ENCODE data around the gene YIPF5. TPM values are rescaled to one million over a fixed set of nuclear protein-coding genes. Genes with fewer than 3 reads are reported as not detected.

YIPF5 gene
- total and polyA plus RNA-seq, 2 donors (not counting 3 experiments of a cell fraction or from before 2014, with no cell fraction given), result 73.7 to 78.7 TPM

GRCh38 chr5:144143625-144144024 is 26.8 kb downstream of the YIPF5 start:
- TF ChIP-seq, protein P1, sequence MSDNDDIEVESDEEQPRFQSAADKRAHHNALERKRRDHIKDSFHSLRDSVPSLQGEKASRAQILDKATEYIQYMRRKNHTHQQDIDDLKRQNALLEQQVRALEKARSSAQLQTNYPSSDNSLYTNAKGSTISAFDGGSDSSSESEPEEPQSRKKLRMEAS (IDR thresholded peaks at IDR 0.05; ENCODE audit: insufficient read depth, insufficient read length), result no peak
- TF ChIP-seq POLR2AphosphoS5 (IDR thresholded peaks at IDR 0.05; ENCODE audit: insufficient read depth, low read depth, low read length) (no peak), MYC (IDR thresholded peaks at IDR 0.05; ENCODE audit: low read depth, low read length) (no peak), FOS (IDR thresholded peaks at IDR 0.05; ENCODE audit: borderline replicate concordance, insufficient read depth, low read length) (no peak), EZH2 (IDR thresholded peaks at IDR 0.05; ENCODE audit: borderline replicate concordance, low read depth, low read length, severe bottlenecking) (no peak), JUN (IDR thresholded peaks at IDR 0.05; ENCODE audit: borderline replicate concordance, insufficient read depth, insufficient read length, low read depth) (no peak), GATA2 (IDR thresholded peaks at IDR 0.05; ENCODE audit: insufficient read depth, insufficient read length, low read depth, low read length) (no peak), POLR2A (IDR thresholded peaks at IDR 0.05; ENCODE audit: low read depth, low read length) (no peak)
- TF ChIP-seq, protein P2, sequence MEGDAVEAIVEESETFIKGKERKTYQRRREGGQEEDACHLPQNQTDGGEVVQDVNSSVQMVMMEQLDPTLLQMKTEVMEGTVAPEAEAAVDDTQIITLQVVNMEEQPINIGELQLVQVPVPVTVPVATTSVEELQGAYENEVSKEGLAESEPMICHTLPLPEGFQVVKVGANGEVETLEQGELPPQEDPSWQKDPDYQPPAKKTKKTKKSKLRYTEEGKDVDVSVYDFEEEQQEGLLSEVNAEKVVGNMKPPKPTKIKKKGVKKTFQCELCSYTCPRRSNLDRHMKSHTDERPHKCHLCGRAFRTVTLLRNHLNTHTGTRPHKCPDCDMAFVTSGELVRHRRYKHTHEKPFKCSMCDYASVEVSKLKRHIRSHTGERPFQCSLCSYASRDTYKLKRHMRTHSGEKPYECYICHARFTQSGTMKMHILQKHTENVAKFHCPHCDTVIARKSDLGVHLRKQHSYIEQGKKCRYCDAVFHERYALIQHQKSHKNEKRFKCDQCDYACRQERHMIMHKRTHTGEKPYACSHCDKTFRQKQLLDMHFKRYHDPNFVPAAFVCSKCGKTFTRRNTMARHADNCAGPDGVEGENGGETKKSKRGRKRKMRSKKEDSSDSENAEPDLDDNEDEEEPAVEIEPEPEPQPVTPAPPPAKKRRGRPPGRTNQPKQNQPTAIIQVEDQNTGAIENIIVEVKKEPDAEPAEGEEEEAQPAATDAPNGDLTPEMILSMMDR (IDR thresholded peaks at IDR 0.05; ENCODE audit: extremely low read depth in 1 of 2, insufficient read depth in 1 of 2, low read depth in 1 of 2, low read length in 2 of 2), result no peak
- H3K9me3 ChIP-seq (replicated peaks; ENCODE audit: control insufficient read depth, insufficient read depth, low read length), result no peaks in the 10 kb centered on the region
- no peak overlapping the region for H3K27ac ChIP-seq (ENCODE audit: insufficient read depth, low read depth, low read length)
- H3K4me3 ChIP-seq (replicated peaks in 1 of 3; ENCODE audit: insufficient read depth in 1 of 3, low read depth in 1 of 3, low read length in 3 of 3), result no peak overlapping the region
- H3K9ac ChIP-seq (replicated peaks; ENCODE audit: extremely low read depth, insufficient read depth, low read length), result no peak overlapping the region
- no peak overlapping the region for H3K4me2 ChIP-seq (ENCODE audit: insufficient read depth, low read length)
- no peaks in the 10 kb centered on the region for H3K27me3 ChIP-seq (ENCODE audit: control insufficient read depth in 2 of 2, insufficient read depth in 2 of 2, low read length in 2 of 2)
- DNase-seq (ENCODE audit: low read depth, low spot score), result no peak
- dilution Hi-C loops (cut with MboI; ENCODE audit: extremely low pct_ligation_motif_present, low sequenced_read_pairs), result no loop called here
- H3K79me2 ChIP-seq (ENCODE audit: control insufficient read depth, insufficient read depth, low read length), result no peaks in the 10 kb centered on the region
- no peak overlapping the region for H2AFZ ChIP-seq (ENCODE audit: low read depth, low read length)
- POLR2A ChIA-PET, result no interaction called here
- no peak for FAIRE-seq
- H3K9me1 ChIP-seq (replicated peaks; ENCODE audit: control insufficient read depth, extremely low read depth, insufficient read depth, low read length), result no peaks in the 10 kb centered on the region
- intact Hi-C loops (cut with micrococcal nuclease), result loop anchor here (2.0 to 10.0 kb wide), 3 partner anchors 71 to 1219 kb away; no protein-coding TSS in a partner anchor
- H3K4me1 ChIP-seq (ENCODE audit: control insufficient read depth, extremely low read depth, insufficient read depth, low read length), result peaks cover 29% of the 10 kb centered on the region
- H3K36me3 ChIP-seq (ENCODE audit: control insufficient read depth in 2 of 2, extremely low read depth in 1 of 2, insufficient read depth in 2 of 2, low read length in 2 of 2), result no peaks in the 10 kb centered on the region
- CTCF ChIA-PET, result interaction anchor here (1.2 to 2.8 kb wide), 2 partner anchors 8 to 159 kb away, joined by 5 to 11 read pairs; no protein-coding TSS in a partner anchor
- BruUV-seq (replicated peaks), result no TSS peak
- no peaks in the 10 kb centered on the region for H4K20me1 ChIP-seq (replicated peaks; ENCODE audit: control insufficient read depth, extremely low read depth, insufficient read depth, low read length)
